Fibroblast of lung (primary cell): Measurements from ENCODE around the gene FAM72A. TPM values are rescaled to one million over a fixed set of nuclear protein-coding genes. Genes with fewer than 3 reads are reported as not detected.

Source experiments
- DNase-seq, 2 donors: peaks; one replicate each; pipeline versions ENCODE4 v3.0.0 to v3.0.0-alpha.2; 2010; ENCODE audit warnings: low read depth in 2 of 2
- H2AFZ ChIP-seq: 2 replicates; pipeline ENCODE4 v1.5.1; 2012; ENCODE audit warnings: low read length, control low read depth, inconsistent platforms
- H3K27ac ChIP-seq: 2 replicates; pipeline ENCODE4 v1.5.1; 2011; ENCODE audit warnings: low read length, control low read depth; ENCODE audit not compliant: insufficient read depth
- H3K27me3 ChIP-seq: 2 replicates; pipeline ENCODE4 v1.5.1; 2011; ENCODE audit warnings: mild to moderate bottlenecking, low read length; ENCODE audit not compliant: control insufficient read depth, insufficient read depth
- H3K36me3 ChIP-seq: 2 replicates; pipeline ENCODE4 v1.5.1; 2011; ENCODE audit warnings: low read length; ENCODE audit not compliant: control insufficient read depth, insufficient read depth
- H3K4me1 ChIP-seq: 2 replicates; pipeline ENCODE4 v1.5.1; 2011; ENCODE audit warnings: low read length; ENCODE audit not compliant: control insufficient read depth, insufficient read depth; ENCODE audit errors: extremely low read depth
- H3K4me2 ChIP-seq: 2 replicates; pipeline ENCODE4 v1.5.1; 2011; ENCODE audit warnings: low read length, control low read depth; ENCODE audit not compliant: insufficient read depth; ENCODE audit errors: extremely low read depth
- H3K4me3 ChIP-seq, 4 experiments: fragments of 200-600 bp in 1 of 4; sonication (generic) in 1 of 4; replicated peaks in 1 of 4; 2 replicates each; pipeline ENCODE4 v1.5.1; 2011 to 2016; ENCODE audit warnings: low read length in 4 of 4, low read depth in 3 of 4, mild to moderate bottlenecking in 3 of 4, control low read depth in 2 of 4, inconsistent platforms in 1 of 4, mixed read lengths in 1 of 4; ENCODE audit not compliant: insufficient read depth in 1 of 4; ENCODE audit errors: control extremely low read depth in 1 of 4
- H3K79me2 ChIP-seq: 2 replicates; pipeline ENCODE4 v1.5.1; 2012; ENCODE audit warnings: mild to moderate bottlenecking, low read length, inconsistent platforms; ENCODE audit not compliant: control insufficient read depth, insufficient read depth
- H3K9ac ChIP-seq: 2 replicates; pipeline ENCODE4 v1.5.1; 2011; ENCODE audit warnings: mild to moderate bottlenecking, low read length, control low read depth; ENCODE audit not compliant: insufficient read depth
- H3K9me3 ChIP-seq: 2 replicates; pipeline ENCODE4 v1.5.1; 2012; ENCODE audit warnings: low read depth, low read length; ENCODE audit not compliant: control insufficient read depth, insufficient read depth
- H4K20me1 ChIP-seq: 2 replicates; pipeline ENCODE4 v1.5.1; 2011; ENCODE audit warnings: low read length; ENCODE audit not compliant: control insufficient read depth, insufficient read depth; ENCODE audit errors: extremely low read depth
- CTCF ChIP-seq, 2 donors: IDR thresholded peaks in 1 of 2; conservative IDR thresholded peaks in 1 of 2; 1 replicate in 1 of 2; 2 replicates in 1 of 2; pipeline ENCODE4 v1.5.1; 2011 to 2012; ENCODE audit warnings: low read length in 2 of 2, control low read depth in 1 of 2, inconsistent platforms in 1 of 2, low read depth in 1 of 2, mild to moderate bottlenecking in 1 of 2
- EZH2 ChIP-seq: IDR thresholded peaks from 2 replicates; pipeline ENCODE4 v1.5.1; 2012; ENCODE audit warnings: low read length, control low read depth, mild to moderate bottlenecking; ENCODE audit errors: missing control alignments
- polyA plus RNA-seq, 2 donors: library from polyadenylated mRNA; depleted of rRNA in 1 of 2; stranded (reverse) in 1 of 2; unstranded in 1 of 2; fragments of >200 nt; gene quantifications; 2 replicates each; pipeline ENCODE4 v1.2.1, GENCODE V29; 2011 to 2012; ENCODE audit warnings: missing spikeins in 1 of 2
- total RNA-seq: library from RNA; depleted of rRNA; stranded (reverse); fragments of >200 nt; gene quantifications from 2 replicates; pipeline ENCODE4 v1.2.1, GENCODE V29; 2014

Gene FAM72A
- total and polyA plus RNA-seq, 2 donors (not counting 1 experiment from before 2014, with no cell fraction given): 1.5 to 4.5 TPM

DNA sequence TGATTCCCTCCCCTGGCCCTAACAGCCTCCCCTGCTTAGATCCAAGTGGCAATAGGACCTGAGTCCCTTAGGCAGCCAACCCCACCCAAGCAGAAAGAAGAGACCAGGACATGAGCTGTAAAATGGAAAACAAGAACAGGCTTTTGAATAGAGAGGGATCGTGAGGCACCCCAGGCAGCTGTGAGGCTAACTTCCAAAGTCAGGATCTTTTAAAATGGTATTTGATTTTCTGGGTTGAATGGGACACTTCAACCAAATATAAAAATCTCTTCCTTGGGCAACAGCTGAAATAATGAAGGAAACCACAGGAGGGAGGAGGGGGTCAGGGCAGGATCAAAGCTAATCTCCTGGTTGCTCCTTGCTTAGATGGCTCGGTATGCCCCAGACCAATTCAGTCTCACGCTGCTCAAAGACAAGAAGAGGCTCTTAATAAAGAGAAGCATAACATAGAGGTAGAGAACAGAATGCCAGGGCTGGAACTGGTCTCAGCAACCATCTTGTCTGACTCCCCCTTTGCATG is 56.8 kb downstream of the FAM72A start:
- Histone ChIP-seq H2AFZ (no peak overlapping the region), H3K9ac (no peak overlapping the region), H3K4me1 (no peaks in the 10 kb centered on the region), H3K4me2 (no peak overlapping the region), H3K4me3 (no peak overlapping the region), H3K9me3 (no peaks in the 10 kb centered on the region), H3K36me3 (no peaks in the 10 kb centered on the region), H4K20me1 (no peaks in the 10 kb centered on the region), H3K79me2 (no peaks in the 10 kb centered on the region), H3K27me3 (peaks cover 48% of the 10 kb centered on the region), H3K27ac (no peak overlapping the region)
- no peak for DNase-seq
- TF ChIP-seq CTCF (conservative IDR thresholded peaks at IDR 0.05 in 1 of 2, IDR thresholded peaks at IDR 0.05 in 1 of 2; ENCODE audit: low read depth in 1 of 2, low read length in 2 of 2) (no peak), EZH2 (no peak)

- Histone ChIP-seq H3K9ac (no peak overlapping the region), H3K27ac (no peak overlapping the region), H4K20me1 (no peaks in the 10 kb centered on the region), H3K36me3 (no peaks in the 10 kb centered on the region), H3K27me3 (peaks cover 51% of the 10 kb centered on the region), H3K9me3 (no peaks in the 10 kb centered on the region), H3K4me3 (no peak overlapping the region), H3K4me1 (no peaks in the 10 kb centered on the region), H3K79me2 (no peaks in the 10 kb centered on the region), H2AFZ (no peak overlapping the region), H3K4me2 (no peak overlapping the region)
- no peak for DNase-seq
- TF ChIP-seq CTCF (conservative IDR thresholded peaks at IDR 0.05 in 1 of 2, IDR thresholded peaks at IDR 0.05 in 1 of 2; ENCODE audit: low read depth in 1 of 2, low read length in 2 of 2) (no peak), EZH2 (no peak)
Measured at GRCh38 chr1:206144605-206145004, 58.0 kb downstream of the FAM72A start.

GRCh38 chr1:206143537-206144172 is 59.0 kb downstream of the FAM72A start:
- no peak overlapping the region for H3K9ac ChIP-seq
- H3K9me3 ChIP-seq: no peaks in the 10 kb centered on the region
- H2AFZ ChIP-seq: no peak overlapping the region
- no peak overlapping the region for H3K27ac ChIP-seq
- no peak for TF ChIP-seq CTCF (conservative IDR thresholded peaks at IDR 0.05 in 1 of 2, IDR thresholded peaks at IDR 0.05 in 1 of 2; ENCODE audit: low read depth in 1 of 2, low read length in 2 of 2)
- no peaks in the 10 kb centered on the region for H4K20me1 ChIP-seq
- H3K4me3 ChIP-seq: no peak overlapping the region
- no peak for DNase-seq
- no peak overlapping the region for H3K4me2 ChIP-seq
- H3K4me1 ChIP-seq: no peaks in the 10 kb centered on the region
- no peaks in the 10 kb centered on the region for H3K79me2 ChIP-seq
- peaks cover 50% of the 10 kb centered on the region for H3K27me3 ChIP-seq
- H3K36me3 ChIP-seq: no peaks in the 10 kb centered on the region
